Measurements from ENCODE around the gene PLEKHH1. TPM values are rescaled to one million over a fixed set of nuclear protein-coding genes. Genes with fewer than 3 reads are reported as not detected.

Gene PLEKHH1
- polyA plus RNA-seq, 3 donors, result 0.23 TPM; not detected in 2

DNA sequence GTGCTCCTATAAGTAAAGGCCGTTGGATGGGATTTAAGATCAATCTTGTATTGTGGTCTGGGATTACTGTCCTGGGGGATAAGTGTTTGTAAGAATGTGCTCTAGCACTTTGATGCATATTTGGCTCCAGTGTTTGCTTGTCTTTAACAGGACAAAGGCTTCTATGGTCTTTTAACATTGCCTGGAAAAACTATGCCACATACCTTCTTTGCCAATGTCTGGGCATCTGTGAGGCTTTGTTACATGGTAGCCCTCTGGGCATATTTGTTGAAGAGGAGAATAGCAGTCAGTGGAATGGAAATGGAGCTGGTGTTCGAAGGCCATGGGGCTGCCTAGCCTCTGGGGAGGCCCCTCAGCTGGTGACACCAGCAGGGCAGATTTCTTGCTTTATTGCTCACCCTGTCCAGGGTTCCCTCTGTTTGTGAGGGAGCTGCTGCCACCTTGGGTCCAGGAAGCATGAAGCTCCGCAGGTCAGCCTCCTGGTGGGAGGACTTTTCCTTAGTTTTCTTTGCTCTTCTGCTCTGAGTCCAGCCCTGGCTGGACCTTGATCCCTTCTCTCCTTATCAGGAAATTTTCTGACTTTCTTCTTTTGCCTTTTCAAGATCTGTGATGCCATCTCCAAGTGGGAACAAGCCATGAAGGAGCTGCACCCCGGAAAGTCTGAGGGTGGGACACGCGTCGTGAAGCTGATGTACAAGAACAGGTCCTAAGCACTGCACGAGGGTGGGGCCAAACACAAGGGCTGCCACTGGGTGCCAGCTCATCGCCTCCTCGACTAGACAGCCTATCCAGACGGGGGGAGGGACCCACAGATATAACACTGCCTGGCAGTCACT, 47.5 kb downstream of the PLEKHH1 start:
- no peaks in the 10 kb centered on the region for H3K36me3 ChIP-seq (replicated peaks in 1 of 2; ENCODE audit: control insufficient read depth in 1 of 2, insufficient read depth in 2 of 2, low read length in 2 of 2)
- no peaks in the 10 kb centered on the region for H3K79me2 ChIP-seq (ENCODE audit: insufficient read depth, low read length)
- H4K20me1 ChIP-seq (ENCODE audit: insufficient read depth, low read length), result no peaks in the 10 kb centered on the region
- DNase-seq, result no peak
- Mint-ChIP-seq H3K27me3 (ENCODE audit: low read depth in 3 of 3) (peaks cover 0 to 5% (median 2%) of the 10 kb centered on the region in 3 donors), H3K36me3 (peaks cover 0 to 1% of the 10 kb centered on the region in 2 donors), H3K4me3 (no peak overlapping the region), H3K27ac (peak overlapping the region in 1 of 7 donors; percentile 51), H3K4me1 (peaks cover 4% of the 10 kb centered on the region), H3K9me3 (no peaks in the 10 kb centered on the region)
- no peaks in the 10 kb centered on the region for H3K4me1 ChIP-seq (ENCODE audit: control insufficient read depth in 1 of 2, insufficient read depth in 2 of 2, low read length in 2 of 2)
- no peaks in the 10 kb centered on the region for H3K27me3 ChIP-seq (ENCODE audit: control insufficient read depth in 2 of 2, insufficient read depth in 2 of 2, low read length in 2 of 2)
- no peaks in the 10 kb centered on the region for H3K9me3 ChIP-seq (replicated peaks in 1 of 2; ENCODE audit: control insufficient read depth in 1 of 2, insufficient read depth in 1 of 2, low read length in 2 of 2)
- no peak overlapping the region for H3K9ac ChIP-seq (ENCODE audit: insufficient read depth, low read length, poor library complexity, severe bottlenecking)
- 89% methylated on average over 11 of the region's 11 CpGs for WGBS (ENCODE audit: insufficient coverage)
- intact Hi-C loops (cut with micrococcal nuclease), result loop anchor here (5.0 kb wide), 2 partner anchors 87 to 127 kb away; no protein-coding TSS in a partner anchor
- H3K27ac ChIP-seq (ENCODE audit: low read depth in 1 of 2, low read length in 2 of 2), result no peak overlapping the region
- no peak overlapping the region for H2AFZ ChIP-seq (ENCODE audit: insufficient read depth, low read depth, low read length, poor library complexity, severe bottlenecking)
- TF ChIP-seq CTCF (IDR thresholded peaks at IDR 0.05), result no peak
- H3K4me3 ChIP-seq (replicated peaks in 1 of 3; ENCODE audit: low read depth in 2 of 3, low read length in 3 of 3), result no peak overlapping the region
- no peak overlapping the region for H3K4me2 ChIP-seq (replicated peaks; ENCODE audit: extremely low read depth, low read length, poor library complexity, severe bottlenecking)

GRCh38 chr14:67581643-67582042, 48.6 kb downstream of the PLEKHH1 start:
- no peak overlapping the region for H3K4me3 Mint-ChIP-seq
- no peak for DNase-seq
- H3K4me3 ChIP-seq (replicated peaks in 1 of 3; ENCODE audit: low read depth in 2 of 3, low read length in 3 of 3), result no peak overlapping the region
- no peak overlapping the region for H3K27ac Mint-ChIP-seq
- no peak overlapping the region for H3K4me2 ChIP-seq (replicated peaks; ENCODE audit: extremely low read depth, low read length, poor library complexity, severe bottlenecking)
- H3K27me3 Mint-ChIP-seq (ENCODE audit: low read depth in 3 of 3), result peaks cover 0 to 4% (median 0%) of the 10 kb centered on the region in 3 donors
- intact Hi-C loops (cut with micrococcal nuclease), result loop anchor here (5.0 kb wide), 2 partner anchors 86 to 126 kb away; no protein-coding TSS in a partner anchor
- H3K27me3 ChIP-seq (ENCODE audit: control insufficient read depth in 2 of 2, insufficient read depth in 2 of 2, low read length in 2 of 2), result no peaks in the 10 kb centered on the region
- H3K9me3 ChIP-seq (replicated peaks in 1 of 2; ENCODE audit: control insufficient read depth in 1 of 2, insufficient read depth in 1 of 2, low read length in 2 of 2), result no peaks in the 10 kb centered on the region
- H2AFZ ChIP-seq (ENCODE audit: insufficient read depth, low read depth, low read length, poor library complexity, severe bottlenecking), result no peak overlapping the region
- H3K9me3 Mint-ChIP-seq, result no peaks in the 10 kb centered on the region
- H3K36me3 Mint-ChIP-seq, result peaks cover 6 to 9% of the 10 kb centered on the region in 2 donors
- no peak overlapping the region for H3K9ac ChIP-seq (ENCODE audit: insufficient read depth, low read length, poor library complexity, severe bottlenecking)
- peaks cover 2% of the 10 kb centered on the region for H3K4me1 Mint-ChIP-seq
- H3K36me3 ChIP-seq (replicated peaks in 1 of 2; ENCODE audit: control insufficient read depth in 1 of 2, insufficient read depth in 2 of 2, low read length in 2 of 2), result peaks cover 0 to 6% of the 10 kb centered on the region in 2 donors
- no peak overlapping the region for H3K27ac ChIP-seq (ENCODE audit: low read depth in 1 of 2, low read length in 2 of 2)
- no peaks in the 10 kb centered on the region for H4K20me1 ChIP-seq (ENCODE audit: insufficient read depth, low read length)
- H3K79me2 ChIP-seq (ENCODE audit: insufficient read depth, low read length), result no peaks in the 10 kb centered on the region
- H3K4me1 ChIP-seq (ENCODE audit: control insufficient read depth in 1 of 2, insufficient read depth in 2 of 2, low read length in 2 of 2), result no peaks in the 10 kb centered on the region
- 100% methylated on average over 1 of the region's 1 CpG for WGBS (ENCODE audit: insufficient coverage)
- TF ChIP-seq CTCF (IDR thresholded peaks at IDR 0.05), result no peak

Data from CD14-positive monocyte (primary cell).